ENCODE data around the gene ZNF117. TPM values are rescaled to one million over a fixed set of nuclear protein-coding genes. Genes with fewer than 3 reads are reported as not detected.
"Not testable (repeated sequence)": the region's sequence is repeated elsewhere in the genome, so short reads cannot be mapped to it uniquely, and the experiment has no call there.

The ZNF117 gene
- total RNA-seq, 1 experiment from 2014 or later: 2.5 TPM

DNA sequence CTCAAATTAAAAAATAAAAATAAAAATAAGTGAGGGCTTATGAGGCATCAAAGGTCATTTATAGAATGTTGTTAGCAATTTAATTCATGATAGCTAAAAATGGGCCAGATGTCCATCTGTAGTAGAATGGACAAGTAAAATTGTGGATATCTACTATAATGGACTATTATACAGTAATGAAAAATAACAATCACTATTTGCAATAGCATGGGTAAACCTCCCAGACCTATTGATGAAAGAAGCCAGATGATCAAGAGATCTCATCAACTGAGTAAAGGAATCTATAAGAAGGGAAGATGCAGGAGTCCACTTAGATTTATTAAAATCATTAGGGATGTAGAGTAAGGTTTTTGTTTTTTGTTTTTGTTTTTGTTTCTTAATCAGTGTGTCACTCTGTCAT, 44.6 kb upstream of the ZNF117 start:
- H3K9me3 ChIP-seq (ENCODE audit: control insufficient read depth in 1 of 2, insufficient read depth in 1 of 2, low read depth in 1 of 2, low read length in 2 of 2); DNase-seq (ENCODE audit: low read depth, low spot score); H3K4me3 ChIP-seq (replicated peaks in 1 of 2; ENCODE audit: low read depth in 1 of 2, low read length in 2 of 2); ATAC-seq; H3K9ac ChIP-seq (ENCODE audit: low read length); intact Hi-C loops (cut with micrococcal nuclease); RAD21 ChIA-PET (ENCODE audit: low non-redundant PET in 1 of 2, low total read pairs in 2 of 2, uncharacterized antibody in 2 of 2, unreplicated experiment in 2 of 2); H2AFZ ChIP-seq (ENCODE audit: low read depth, low read length, poor library complexity, severe bottlenecking); H3K27me3 ChIP-seq (ENCODE audit: insufficient read depth, low read length); H3K4me2 ChIP-seq (ENCODE audit: low read length); H3K9me2 ChIP-seq (ENCODE audit: insufficient read depth); H3K36me3 ChIP-seq (ENCODE audit: control insufficient read depth in 1 of 2, insufficient read depth in 2 of 2, low read length in 2 of 2); POLR2A ChIA-PET; H3K27ac ChIP-seq (ENCODE audit: low read depth, low read length); H4K20me1 ChIP-seq (ENCODE audit: insufficient read depth); BruUV-seq (replicated peaks); CTCF ChIA-PET: not testable (repeated sequence)
- peaks cover 2 to 18% of the 10 kb centered on the region in 2 experiments; a peak in 3 of 4 replicates for H3K4me1 ChIP-seq (ENCODE audit: control insufficient read depth in 1 of 2, insufficient read depth in 2 of 2, low read length in 2 of 2)
- peaks cover 15% of the 10 kb centered on the region for H3K79me2 ChIP-seq (ENCODE audit: insufficient read depth, low read length)

- ATAC-seq; H3K27ac ChIP-seq (ENCODE audit: low read depth, low read length); DNase-seq (ENCODE audit: low read depth, low spot score); H3K27me3 ChIP-seq (ENCODE audit: insufficient read depth, low read length); H3K36me3 ChIP-seq (ENCODE audit: control insufficient read depth in 1 of 2, insufficient read depth in 2 of 2, low read length in 2 of 2); H3K4me2 ChIP-seq (ENCODE audit: low read length); RAD21 ChIA-PET (ENCODE audit: low non-redundant PET in 1 of 2, low total read pairs in 2 of 2, uncharacterized antibody in 2 of 2, unreplicated experiment in 2 of 2); H3K4me1 ChIP-seq (ENCODE audit: control insufficient read depth in 1 of 2, insufficient read depth in 2 of 2, low read length in 2 of 2); intact Hi-C loops (cut with micrococcal nuclease); H3K9ac ChIP-seq (ENCODE audit: low read length); H4K20me1 ChIP-seq (ENCODE audit: insufficient read depth); POLR2A ChIA-PET; H3K9me3 ChIP-seq (ENCODE audit: control insufficient read depth in 1 of 2, insufficient read depth in 1 of 2, low read depth in 1 of 2, low read length in 2 of 2); H3K4me3 ChIP-seq (replicated peaks in 1 of 2; ENCODE audit: low read depth in 1 of 2, low read length in 2 of 2); H2AFZ ChIP-seq (ENCODE audit: low read depth, low read length, poor library complexity, severe bottlenecking); BruUV-seq (replicated peaks); CTCF ChIA-PET; H3K79me2 ChIP-seq (ENCODE audit: insufficient read depth, low read length); H3K9me2 ChIP-seq (ENCODE audit: insufficient read depth): not testable (repeated sequence)
Observed at GRCh38 chr7:65034120-65034782, 43.4 kb upstream of the ZNF117 start.

GRCh38 chr7:65033391-65033790, 42.6 kb upstream of the ZNF117 start:
- H3K9me2 ChIP-seq (ENCODE audit: insufficient read depth); H3K79me2 ChIP-seq (ENCODE audit: insufficient read depth, low read length); DNase-seq (ENCODE audit: low read depth, low spot score); H3K36me3 ChIP-seq (ENCODE audit: control insufficient read depth in 1 of 2, insufficient read depth in 2 of 2, low read length in 2 of 2); H3K9me3 ChIP-seq (ENCODE audit: control insufficient read depth in 1 of 2, insufficient read depth in 1 of 2, low read depth in 1 of 2, low read length in 2 of 2); CTCF ChIA-PET; H2AFZ ChIP-seq (ENCODE audit: low read depth, low read length, poor library complexity, severe bottlenecking); H3K4me2 ChIP-seq (ENCODE audit: low read length); H3K27ac ChIP-seq (ENCODE audit: low read depth, low read length); H3K27me3 ChIP-seq (ENCODE audit: insufficient read depth, low read length); H3K9ac ChIP-seq (ENCODE audit: low read length); H3K4me1 ChIP-seq (ENCODE audit: control insufficient read depth in 1 of 2, insufficient read depth in 2 of 2, low read length in 2 of 2); ATAC-seq; H4K20me1 ChIP-seq (ENCODE audit: insufficient read depth); H3K4me3 ChIP-seq (replicated peaks in 1 of 2; ENCODE audit: low read depth in 1 of 2, low read length in 2 of 2); intact Hi-C loops (cut with micrococcal nuclease); POLR2A ChIA-PET; BruUV-seq (replicated peaks); RAD21 ChIA-PET (ENCODE audit: low non-redundant PET in 1 of 2, low total read pairs in 2 of 2, uncharacterized antibody in 2 of 2, unreplicated experiment in 2 of 2): not testable (repeated sequence)

- CTCF ChIA-PET; H3K4me1 ChIP-seq (ENCODE audit: control insufficient read depth in 1 of 2, insufficient read depth in 2 of 2, low read length in 2 of 2); RAD21 ChIA-PET (ENCODE audit: low non-redundant PET in 1 of 2, low total read pairs in 2 of 2, uncharacterized antibody in 2 of 2, unreplicated experiment in 2 of 2); H3K9ac ChIP-seq (ENCODE audit: low read length); H3K27ac ChIP-seq (ENCODE audit: low read depth, low read length); H4K20me1 ChIP-seq (ENCODE audit: insufficient read depth); DNase-seq (ENCODE audit: low read depth, low spot score); H2AFZ ChIP-seq (ENCODE audit: low read depth, low read length, poor library complexity, severe bottlenecking); H3K36me3 ChIP-seq (ENCODE audit: control insufficient read depth in 1 of 2, insufficient read depth in 2 of 2, low read length in 2 of 2); ATAC-seq; H3K79me2 ChIP-seq (ENCODE audit: insufficient read depth, low read length); H3K27me3 ChIP-seq (ENCODE audit: insufficient read depth, low read length); H3K9me2 ChIP-seq (ENCODE audit: insufficient read depth); H3K4me3 ChIP-seq (replicated peaks in 1 of 2; ENCODE audit: low read depth in 1 of 2, low read length in 2 of 2); intact Hi-C loops (cut with micrococcal nuclease); POLR2A ChIA-PET; BruUV-seq (replicated peaks); H3K4me2 ChIP-seq (ENCODE audit: low read length); H3K9me3 ChIP-seq (ENCODE audit: control insufficient read depth in 1 of 2, insufficient read depth in 1 of 2, low read depth in 1 of 2, low read length in 2 of 2): not testable (repeated sequence)
Observed at GRCh38 chr7:65025023-65025422, 34.2 kb upstream of the ZNF117 start.

Measured in HCT116 (cell line).